ENCODE results near the gene PDE4D.
A peak's percentile ranks its signal among the peaks of the same experiment; 100 is the strongest.

PDE4D gene

DNA sequence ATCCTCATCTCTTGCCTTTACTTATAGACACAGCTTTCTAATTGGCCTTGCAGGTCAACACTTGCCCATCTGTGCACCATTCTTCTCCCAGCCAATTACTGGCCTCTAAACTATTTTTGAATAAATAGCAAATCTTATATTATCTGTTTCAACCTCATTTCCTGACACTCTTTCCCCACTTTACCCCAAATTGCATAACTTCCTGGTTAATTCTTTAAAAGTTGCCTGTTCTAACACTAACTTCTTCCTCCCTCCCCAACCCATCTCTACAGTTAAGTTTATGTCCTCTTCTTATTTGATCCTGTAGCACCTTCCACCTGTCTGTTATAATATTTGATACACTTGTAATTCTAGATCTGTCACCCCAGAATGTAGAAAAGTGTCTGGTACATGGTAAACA lies 372.1 kb downstream of the PDE4D start:
- DNase-seq (ENCODE audit: extremely low read depth, insufficient read length) = no peak
- TF ChIP-seq CTCF (IDR thresholded peaks at IDR 0.05; ENCODE audit: insufficient read depth, low read length, poor library complexity, severe bottlenecking) = no peak

DNA sequence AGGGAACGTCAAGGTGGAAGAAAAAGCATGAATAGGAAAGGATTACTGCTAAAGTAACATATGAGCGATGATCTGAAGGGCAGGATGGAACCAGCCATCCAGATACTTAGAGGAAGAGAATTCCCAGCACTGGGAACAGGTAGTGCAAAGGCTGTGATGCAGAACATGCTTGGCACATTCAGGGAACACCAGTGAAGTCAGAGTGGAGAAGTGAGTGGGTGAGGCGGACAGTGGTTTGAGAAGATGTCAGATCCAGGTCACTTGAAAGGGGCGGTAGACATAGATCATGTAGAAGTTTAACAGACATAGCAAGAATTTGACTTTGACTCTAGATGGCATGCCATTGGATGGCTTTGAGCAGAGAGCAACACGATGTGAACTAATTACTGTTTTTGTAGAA lies 374.2 kb downstream of the PDE4D start:
- no peaks in the 10 kb centered on the region for H3K36me3 ChIP-seq (ENCODE audit: control insufficient read depth, insufficient read depth, low read length)
- DNase-seq (ENCODE audit: extremely low read depth, insufficient read length) = no peak
- no peak overlapping the region for H3K4me3 ChIP-seq (replicated peaks; ENCODE audit: low read depth, low read length)
- no peak for TF ChIP-seq CTCF (IDR thresholded peaks at IDR 0.05; ENCODE audit: insufficient read depth, low read length, poor library complexity, severe bottlenecking)
- H3K27me3 ChIP-seq (replicated peaks; ENCODE audit: control insufficient read depth, insufficient read depth, low read length) = no peaks in the 10 kb centered on the region

More for the DNA sequence above, 372.1 kb downstream of the PDE4D start:
- Histone ChIP-seq H3K4me3 (replicated peaks; ENCODE audit: low read depth, low read length) (no peak overlapping the region), H3K36me3 (ENCODE audit: control insufficient read depth, insufficient read depth, low read length) (no peaks in the 10 kb centered on the region), H3K27me3 (replicated peaks; ENCODE audit: control insufficient read depth, insufficient read depth, low read length) (no peaks in the 10 kb centered on the region)

GRCh38 chr5:59517926-59518585 lies 375.5 kb downstream of the PDE4D start:
- TF ChIP-seq CTCF (IDR thresholded peaks at IDR 0.05; ENCODE audit: insufficient read depth, low read length, poor library complexity, severe bottlenecking) = no peak
- no peak for DNase-seq (ENCODE audit: extremely low read depth, insufficient read length)
- no peaks in the 10 kb centered on the region for H3K36me3 ChIP-seq (ENCODE audit: control insufficient read depth, insufficient read depth, low read length)
- no peaks in the 10 kb centered on the region for H3K27me3 ChIP-seq (replicated peaks; ENCODE audit: control insufficient read depth, insufficient read depth, low read length)
- H3K4me3 ChIP-seq (replicated peaks; ENCODE audit: low read depth, low read length) = no peak overlapping the region

DNA sequence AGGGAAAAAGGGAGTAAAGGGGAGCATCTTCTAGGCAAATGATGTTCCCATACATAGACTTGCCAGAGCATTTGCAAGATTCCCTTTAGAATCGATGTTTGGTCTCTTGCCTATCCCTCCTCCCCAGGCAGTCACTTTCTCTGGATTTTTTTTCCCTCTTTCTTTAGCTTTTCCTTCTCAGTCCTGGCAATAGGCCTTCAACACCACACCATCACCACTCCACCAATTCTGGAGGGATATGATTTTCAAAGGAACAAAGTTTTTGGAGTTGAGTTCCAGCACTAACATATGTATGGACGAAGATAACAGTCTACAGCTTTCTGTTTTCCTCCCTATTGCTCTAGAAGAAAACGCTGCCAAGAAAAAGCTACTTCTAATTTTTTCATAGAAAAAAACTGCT lies 377.4 kb downstream of the PDE4D start:
- TF ChIP-seq CTCF (IDR thresholded peaks at IDR 0.05; ENCODE audit: insufficient read depth, low read length, poor library complexity, severe bottlenecking) = no peak
- Histone ChIP-seq H3K27me3 (replicated peaks; ENCODE audit: control insufficient read depth, insufficient read depth, low read length) (no peaks in the 10 kb centered on the region), H3K4me3 (replicated peaks; ENCODE audit: low read depth, low read length) (no peak overlapping the region), H3K36me3 (ENCODE audit: control insufficient read depth, insufficient read depth, low read length) (no peaks in the 10 kb centered on the region)
- no peak for DNase-seq (ENCODE audit: extremely low read depth, insufficient read length)

GRCh38 chr5:59506285-59506877 lies 387.1 kb downstream of the PDE4D start:
- no peak for DNase-seq (ENCODE audit: extremely low read depth, insufficient read length)
- no peaks in the 10 kb centered on the region for H3K36me3 ChIP-seq (ENCODE audit: control insufficient read depth, insufficient read depth, low read length)
- no peaks in the 10 kb centered on the region for H3K27me3 ChIP-seq (replicated peaks; ENCODE audit: control insufficient read depth, insufficient read depth, low read length)
- TF ChIP-seq CTCF (IDR thresholded peaks at IDR 0.05; ENCODE audit: insufficient read depth, low read length, poor library complexity, severe bottlenecking) = peak; percentile 28
- no peak overlapping the region for H3K4me3 ChIP-seq (replicated peaks; ENCODE audit: low read depth, low read length)
